ENCODE measurements around the gene POLR2E. TPM values are rescaled to one million over a fixed set of nuclear protein-coding genes. Genes with fewer than 3 reads are reported as not detected.

The POLR2E gene
- total and polyA plus RNA-seq, 9 of the 15 experiments (the other 6 are each of a cell fraction or from before 2014, with no cell fraction given), result 3.4 to 413 (median 244) TPM

- TF ChIP-seq, protein P1, sequence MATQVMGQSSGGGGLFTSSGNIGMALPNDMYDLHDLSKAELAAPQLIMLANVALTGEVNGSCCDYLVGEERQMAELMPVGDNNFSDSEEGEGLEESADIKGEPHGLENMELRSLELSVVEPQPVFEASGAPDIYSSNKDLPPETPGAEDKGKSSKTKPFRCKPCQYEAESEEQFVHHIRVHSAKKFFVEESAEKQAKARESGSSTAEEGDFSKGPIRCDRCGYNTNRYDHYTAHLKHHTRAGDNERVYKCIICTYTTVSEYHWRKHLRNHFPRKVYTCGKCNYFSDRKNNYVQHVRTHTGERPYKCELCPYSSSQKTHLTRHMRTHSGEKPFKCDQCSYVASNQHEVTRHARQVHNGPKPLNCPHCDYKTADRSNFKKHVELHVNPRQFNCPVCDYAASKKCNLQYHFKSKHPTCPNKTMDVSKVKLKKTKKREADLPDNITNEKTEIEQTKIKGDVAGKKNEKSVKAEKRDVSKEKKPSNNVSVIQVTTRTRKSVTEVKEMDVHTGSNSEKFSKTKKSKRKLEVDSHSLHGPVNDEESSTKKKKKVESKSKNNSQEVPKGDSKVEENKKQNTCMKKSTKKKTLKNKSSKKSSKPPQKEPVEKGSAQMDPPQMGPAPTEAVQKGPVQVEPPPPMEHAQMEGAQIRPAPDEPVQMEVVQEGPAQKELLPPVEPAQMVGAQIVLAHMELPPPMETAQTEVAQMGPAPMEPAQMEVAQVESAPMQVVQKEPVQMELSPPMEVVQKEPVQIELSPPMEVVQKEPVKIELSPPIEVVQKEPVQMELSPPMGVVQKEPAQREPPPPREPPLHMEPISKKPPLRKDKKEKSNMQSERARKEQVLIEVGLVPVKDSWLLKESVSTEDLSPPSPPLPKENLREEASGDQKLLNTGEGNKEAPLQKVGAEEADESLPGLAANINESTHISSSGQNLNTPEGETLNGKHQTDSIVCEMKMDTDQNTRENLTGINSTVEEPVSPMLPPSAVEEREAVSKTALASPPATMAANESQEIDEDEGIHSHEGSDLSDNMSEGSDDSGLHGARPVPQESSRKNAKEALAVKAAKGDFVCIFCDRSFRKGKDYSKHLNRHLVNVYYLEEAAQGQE (IDR thresholded peaks at IDR 0.05; ENCODE audit: borderline replicate concordance), result 0 out of 2 replicates have a peak, but pooled peaks have one; percentile 9
- TF ChIP-seq, protein P1 (CRISPR knock-in tag; IDR thresholded peaks at IDR 0.05; ENCODE audit: low read depth), result no peak; the same call in 1 of the 2 replicates
- TF ChIP-seq GMEB1 (CRISPR knock-in tag; IDR thresholded peaks at IDR 0.05) (peak; percentile 89), CHAMP1 (IDR thresholded peaks at IDR 0.05) (no peak), SIN3A (IDR thresholded peaks at IDR 0.05; ENCODE audit: borderline replicate concordance in 2 of 2, control insufficient read depth in 1 of 2, low read depth in 2 of 2, low read length in 2 of 2) (peak; percentile 68 to 78; a peak in 2 of 4 replicates), RBM34 (IDR thresholded peaks at IDR 0.05; ENCODE audit: borderline replicate concordance, insufficient read depth, low read length) (no peak), GATAD2A (IDR thresholded peaks at IDR 0.05) (0 out of 2 replicates have a peak, but pooled peaks have one; percentile 1), KHSRP (IDR thresholded peaks at IDR 0.05) (no peak), CREB1 (IDR thresholded peaks at IDR 0.05) (peak; percentile 88), CREB1 (CRISPR knock-in tag; IDR thresholded peaks at IDR 0.05) (no peak), SMAD1 (IDR thresholded peaks at IDR 0.05; ENCODE audit: low read depth, low read length, partially characterized antibody) (no peak), HDAC1 (IDR thresholded peaks at IDR 0.05) (no peak), USF2 (CRISPR knock-in tag; IDR thresholded peaks at IDR 0.05) (peak; percentile 41; the same call in 1 of the 2 replicates), CCNT2 (IDR thresholded peaks at IDR 0.05; ENCODE audit: borderline replicate concordance, extremely low read depth, insufficient read length, low read depth, low read length) (peak; percentile 75)
These were observed 9.3 kb upstream of the POLR2E start (continued) for GRCh38 chr19:1104311-1105007.

All from K562 (cell line).